Body of pancreas (tissue), 4 donors: ENCODE measurements around the gene RAD50. TPM values are rescaled to one million over a fixed set of nuclear protein-coding genes. Genes with fewer than 3 reads are reported as not detected.
A peak's percentile ranks its signal among the peaks of the same experiment; 100 is the strongest.
"Not testable (repeated sequence)": the region's sequence is repeated elsewhere in the genome, so short reads cannot be mapped to it uniquely, and the experiment has no call there.

ENCODE experiments used
- ATAC-seq: fragments of 150-250 bp; one replicate; pipeline ENCODE4 v1.9.1; 2016
- DNase-seq, 4 donors: peaks; one replicate each; pipeline ENCODE4 v3.0.0-alpha.2; 2019
- H3K27ac ChIP-seq, 4 donors: fragments of 200-600 bp; sonication (generic); 1 replicate in 3 of 4; 2 replicates in 1 of 4; pipeline versions ENCODE4 v1.5.1 to v1.6.1; 2016 to 2019; ENCODE audit warnings: mild to moderate bottlenecking in 1 of 4, mixed read lengths in 1 of 4, moderate library complexity in 1 of 4
- H3K27me3 ChIP-seq, 2 donors: fragments of 200-600 bp; sonication (generic); one replicate each; pipeline ENCODE4 v1.6.0; 2016; ENCODE audit warnings: mild to moderate bottlenecking in 1 of 2
- H3K36me3 ChIP-seq, 2 donors: fragments of 200-600 bp; sonication (generic); replicated peaks in 1 of 2; 2 replicates each; pipeline ENCODE4 v1.5.1; 2016; ENCODE audit warnings: low read depth in 2 of 2; ENCODE audit not compliant: insufficient read depth in 1 of 2
- H3K4me1 ChIP-seq: fragments of 200-600 bp; sonication (generic); one replicate; pipeline ENCODE4 v1.6.0; 2016
- H3K4me3 ChIP-seq, 2 donors: fragments of 200-600 bp; sonication (generic); 1 replicate in 1 of 2; 2 replicates in 1 of 2; pipeline ENCODE4 v1.5.1; 2016 to 2019
- H3K9me3 ChIP-seq, 3 donors: fragments of 200-600 bp; sonication (generic); 1 replicate in 2 of 3; 2 replicates in 1 of 3; pipeline ENCODE4 v1.5.1; 2016
- POLR2A ChIP-seq, 3 donors: fragments of 450-650 bp; IDR thresholded peaks; one replicate each; pipeline ENCODE4 v1.6.1; 2016; ENCODE audit warnings: antibody characterized with exemption in 3 of 3, mild to moderate bottlenecking in 2 of 3
- WGBS, 2 donors: methylation state at CpG; one replicate each; pipeline ENCODE4 v1.1.5; 2017; 5-methylcytosine and 5-hydroxymethylcytosine counted together
- intact Hi-C: fragments of 100-400 bp; cut with DNase I; formaldehyde crosslinking; loops from one replicate; pipeline ENCODE4 v1.15.1; 2023
- total RNA-seq, 2 donors: library from RNA; depleted of rRNA; stranded (reverse); fragments of >200 nt; gene quantifications; one replicate each; pipeline ENCODE4 v1.1.0, GENCODE V29; 2016
- TF ChIP-seq, protein P1 (sequence below), 7 experiments: fragments of 450-650 bp in 4 of 7; fragments of 200-600 bp in 3 of 7; sonication (generic) in 3 of 7; IDR thresholded peaks; one replicate each; pipeline ENCODE4 v1.5.1; 2016 to 2019; ENCODE audit warnings: antibody characterized with exemption in 7 of 7

RAD50 gene
- total RNA-seq, 2 donors from 2014 or later: 18.7 to 42.5 TPM

DNA sequence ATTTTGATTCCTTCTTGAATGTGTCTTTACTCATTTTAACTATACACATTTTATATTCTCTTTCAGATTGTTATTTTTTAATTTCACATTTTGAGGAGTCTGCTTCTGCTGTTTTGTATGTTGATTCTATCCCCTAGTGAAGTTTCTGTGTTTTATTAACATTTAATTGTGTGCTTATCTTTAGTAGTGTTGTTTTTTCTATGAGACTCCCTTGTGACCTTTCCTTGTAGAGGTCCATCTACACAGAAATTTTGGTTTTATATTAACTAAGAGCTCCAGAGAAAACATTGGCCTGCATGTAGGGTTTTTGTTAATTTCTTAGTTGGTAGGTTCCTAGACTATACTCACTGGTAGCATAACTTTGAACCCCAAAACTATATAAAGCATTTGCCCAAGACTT, 65.8 kb downstream of the RAD50 start:
- H3K27me3 ChIP-seq: no peaks in the 10 kb centered on the region
- H3K27ac ChIP-seq: peak overlapping the region in 1 of 4 donors; percentile 10
- H3K4me1 ChIP-seq: peaks cover 12% of the 10 kb centered on the region
- DNase-seq (no peak), ATAC-seq (no peak)
- intact Hi-C loops: no loop called here
- H3K36me3 ChIP-seq: peaks cover 0 to 9% of the 10 kb centered on the region in 2 donors
- TF ChIP-seq, protein P1, sequence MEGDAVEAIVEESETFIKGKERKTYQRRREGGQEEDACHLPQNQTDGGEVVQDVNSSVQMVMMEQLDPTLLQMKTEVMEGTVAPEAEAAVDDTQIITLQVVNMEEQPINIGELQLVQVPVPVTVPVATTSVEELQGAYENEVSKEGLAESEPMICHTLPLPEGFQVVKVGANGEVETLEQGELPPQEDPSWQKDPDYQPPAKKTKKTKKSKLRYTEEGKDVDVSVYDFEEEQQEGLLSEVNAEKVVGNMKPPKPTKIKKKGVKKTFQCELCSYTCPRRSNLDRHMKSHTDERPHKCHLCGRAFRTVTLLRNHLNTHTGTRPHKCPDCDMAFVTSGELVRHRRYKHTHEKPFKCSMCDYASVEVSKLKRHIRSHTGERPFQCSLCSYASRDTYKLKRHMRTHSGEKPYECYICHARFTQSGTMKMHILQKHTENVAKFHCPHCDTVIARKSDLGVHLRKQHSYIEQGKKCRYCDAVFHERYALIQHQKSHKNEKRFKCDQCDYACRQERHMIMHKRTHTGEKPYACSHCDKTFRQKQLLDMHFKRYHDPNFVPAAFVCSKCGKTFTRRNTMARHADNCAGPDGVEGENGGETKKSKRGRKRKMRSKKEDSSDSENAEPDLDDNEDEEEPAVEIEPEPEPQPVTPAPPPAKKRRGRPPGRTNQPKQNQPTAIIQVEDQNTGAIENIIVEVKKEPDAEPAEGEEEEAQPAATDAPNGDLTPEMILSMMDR (IDR thresholded peaks at IDR 0.05): no peak
- no peak for TF ChIP-seq POLR2A (IDR thresholded peaks at IDR 0.05)
- H3K9me3 ChIP-seq: no peaks in the 10 kb centered on the region
- no peak overlapping the region for H3K4me3 ChIP-seq

DNA sequence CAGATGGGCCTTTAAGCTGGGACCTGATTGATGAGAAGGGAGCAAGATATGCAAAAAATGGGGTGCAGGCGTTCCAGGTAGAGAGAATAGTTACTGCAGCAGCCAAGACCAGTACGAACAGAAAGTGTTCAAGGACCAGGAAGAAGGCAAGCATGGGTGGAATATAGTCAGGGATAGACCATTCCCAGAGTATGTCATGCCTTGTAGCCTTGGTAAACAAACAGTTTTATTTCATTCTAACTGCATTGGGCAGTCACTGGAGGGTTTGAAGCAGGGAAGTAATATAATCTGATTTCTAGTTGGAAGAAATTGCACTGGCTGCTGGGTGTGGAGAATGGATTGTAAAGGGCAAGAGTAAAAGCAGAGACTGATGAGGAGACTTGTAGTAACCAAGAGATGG, 70.7 kb downstream of the RAD50 start:
- intact Hi-C loops: no loop called here
- 91 to 93% methylated on average over 2 of the region's 2 CpGs for WGBS, 2 donors
- Histone ChIP-seq H3K4me3 (no peak overlapping the region), H3K27ac (no peak overlapping the region), H3K4me1 (peaks cover 8% of the 10 kb centered on the region), H3K27me3 (no peaks in the 10 kb centered on the region), H3K36me3 (peaks cover 0 to 2% of the 10 kb centered on the region in 2 donors), H3K9me3 (no peaks in the 10 kb centered on the region)
- ATAC-seq (no peak), DNase-seq (no peak)
- no peak for TF ChIP-seq POLR2A (IDR thresholded peaks at IDR 0.05)
- TF ChIP-seq, protein P1 (IDR thresholded peaks at IDR 0.05): no peak

DNA sequence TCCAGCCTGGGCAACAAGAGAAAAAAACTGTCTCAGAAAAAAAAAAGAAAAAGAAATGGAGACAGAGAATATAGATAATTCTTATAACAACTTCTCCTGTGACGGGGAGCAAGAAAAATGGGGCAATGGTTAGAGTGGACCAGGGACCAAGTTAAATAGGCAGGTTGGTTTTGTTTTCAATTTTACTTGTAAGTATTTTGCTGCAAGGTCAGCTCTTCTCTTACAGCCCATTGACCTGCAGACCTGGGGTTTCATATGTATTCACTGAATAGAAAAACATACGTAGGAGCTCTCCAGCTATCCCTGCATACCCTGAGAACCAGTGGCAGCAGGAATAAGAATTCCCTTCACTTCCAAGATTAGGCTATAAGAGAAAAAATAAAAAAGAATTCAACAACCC, 72.0 kb downstream of the RAD50 start:
- no peaks in the 10 kb centered on the region for H3K27me3 ChIP-seq
- no peaks in the 10 kb centered on the region for H3K9me3 ChIP-seq
- no peak overlapping the region for H3K27ac ChIP-seq
- DNase-seq: no peak
- 84 to 97% methylated on average over 2 of the region's 2 CpGs for WGBS, 2 donors
- ATAC-seq: no peak
- no peak overlapping the region for H3K4me3 ChIP-seq
- H3K4me1 ChIP-seq: no peaks in the 10 kb centered on the region
- H3K36me3 ChIP-seq: peaks cover 0 to 2% of the 10 kb centered on the region in 2 donors
- intact Hi-C loops: no loop called here
- TF ChIP-seq, protein P1 (IDR thresholded peaks at IDR 0.05): no peak
- TF ChIP-seq POLR2A (IDR thresholded peaks at IDR 0.05): no peak

DNA sequence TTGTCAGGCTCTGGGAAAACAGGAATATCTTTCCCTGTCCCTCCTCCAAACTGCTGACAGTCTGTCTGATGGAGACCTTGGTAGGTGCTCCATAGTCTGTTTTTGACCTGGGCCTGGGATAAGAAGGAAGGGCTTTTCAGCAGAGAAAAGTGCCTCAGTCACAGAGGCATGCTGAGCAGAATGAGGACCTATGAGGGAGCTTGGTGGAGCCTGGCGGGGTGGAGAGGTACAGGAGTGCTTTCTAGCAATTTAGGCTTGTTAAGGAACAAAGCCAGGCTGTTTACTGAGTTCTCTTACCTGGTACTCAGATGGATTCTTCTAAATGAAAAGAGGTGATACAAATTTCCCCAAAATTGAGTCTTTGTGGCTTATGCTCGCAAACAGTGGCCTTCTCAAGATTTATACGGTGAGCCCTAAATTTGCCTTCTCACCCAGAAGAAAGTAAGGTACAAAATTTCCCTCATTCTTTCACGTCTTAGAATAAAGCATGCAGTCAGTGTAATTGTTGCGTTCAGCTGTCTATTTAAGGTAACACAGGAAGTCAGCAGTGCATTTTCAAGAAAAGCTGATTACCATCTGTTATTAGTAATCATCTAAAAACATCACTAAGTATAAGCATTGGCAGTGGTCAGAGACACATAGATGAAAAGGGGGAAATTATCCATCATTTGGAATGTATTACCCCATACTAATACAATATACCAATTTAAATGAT, 72.6 kb downstream of the RAD50 start:
- no peaks in the 10 kb centered on the region for H3K9me3 ChIP-seq
- intact Hi-C loops: no loop called here
- H3K4me3 ChIP-seq: no peak overlapping the region
- H3K27ac ChIP-seq: no peak overlapping the region
- H3K36me3 ChIP-seq: peaks cover 0 to 2% of the 10 kb centered on the region in 2 donors
- WGBS, 2 donors: 90 to 92% methylated on average over 5 of the region's 5 CpGs
- no peaks in the 10 kb centered on the region for H3K27me3 ChIP-seq
- H3K4me1 ChIP-seq: no peaks in the 10 kb centered on the region
- DNase-seq (no peak), ATAC-seq (no peak)
- no peak for TF ChIP-seq POLR2A (IDR thresholded peaks at IDR 0.05)
- TF ChIP-seq, protein P1 (IDR thresholded peaks at IDR 0.05): no peak

DNA sequence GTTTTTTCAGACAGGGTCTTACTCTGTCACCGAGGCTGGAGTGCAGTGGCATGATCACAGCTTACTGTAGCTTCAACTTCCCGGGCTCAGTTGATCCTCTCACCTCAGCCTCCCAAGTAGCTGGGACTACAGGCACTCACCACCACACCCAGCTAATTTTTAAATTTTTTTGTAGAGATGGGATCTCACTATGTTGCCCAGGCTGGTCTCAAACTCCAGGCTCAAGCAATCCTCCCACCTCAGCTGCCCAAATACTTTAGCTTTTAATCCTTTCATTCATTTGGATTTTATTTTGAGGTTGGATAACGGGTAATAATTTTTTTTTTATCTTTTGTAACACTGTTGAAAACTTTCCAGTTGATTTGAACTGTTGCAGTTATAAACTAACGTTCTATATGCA, 76.8 kb downstream of the RAD50 start:
- H3K4me3 ChIP-seq, H3K36me3 ChIP-seq, intact Hi-C loops, H3K27ac ChIP-seq, DNase-seq, H3K27me3 ChIP-seq, H3K4me1 ChIP-seq, H3K9me3 ChIP-seq, ATAC-seq: not testable (repeated sequence)
- 86 to 97% methylated on average over 4 of the region's 4 CpGs for WGBS, 2 donors
